Epithelial cell of esophagus (primary cell): ENCODE results near the gene BIRC5.
"Not testable (repeated sequence)": the region's sequence is repeated elsewhere in the genome, so short reads cannot be mapped to it uniquely, and the experiment has no call there.

Experiments
- DNase-seq: peaks from one replicate; pipeline ENCODE4 v3.0.0; 2010; ENCODE audit warnings: low read depth
- H3K4me3 ChIP-seq: 2 replicates; pipeline ENCODE4 v1.5.1; 2011; ENCODE audit warnings: mild to moderate bottlenecking, low read length, control low read depth
- CTCF ChIP-seq: IDR thresholded peaks from 2 replicates; pipeline ENCODE4 v1.5.1; 2011; ENCODE audit warnings: low read depth, mild to moderate bottlenecking, low read length, control low read depth, inconsistent platforms; ENCODE audit not compliant: insufficient read depth; ENCODE audit errors: missing control alignments

The BIRC5 gene

DNA sequence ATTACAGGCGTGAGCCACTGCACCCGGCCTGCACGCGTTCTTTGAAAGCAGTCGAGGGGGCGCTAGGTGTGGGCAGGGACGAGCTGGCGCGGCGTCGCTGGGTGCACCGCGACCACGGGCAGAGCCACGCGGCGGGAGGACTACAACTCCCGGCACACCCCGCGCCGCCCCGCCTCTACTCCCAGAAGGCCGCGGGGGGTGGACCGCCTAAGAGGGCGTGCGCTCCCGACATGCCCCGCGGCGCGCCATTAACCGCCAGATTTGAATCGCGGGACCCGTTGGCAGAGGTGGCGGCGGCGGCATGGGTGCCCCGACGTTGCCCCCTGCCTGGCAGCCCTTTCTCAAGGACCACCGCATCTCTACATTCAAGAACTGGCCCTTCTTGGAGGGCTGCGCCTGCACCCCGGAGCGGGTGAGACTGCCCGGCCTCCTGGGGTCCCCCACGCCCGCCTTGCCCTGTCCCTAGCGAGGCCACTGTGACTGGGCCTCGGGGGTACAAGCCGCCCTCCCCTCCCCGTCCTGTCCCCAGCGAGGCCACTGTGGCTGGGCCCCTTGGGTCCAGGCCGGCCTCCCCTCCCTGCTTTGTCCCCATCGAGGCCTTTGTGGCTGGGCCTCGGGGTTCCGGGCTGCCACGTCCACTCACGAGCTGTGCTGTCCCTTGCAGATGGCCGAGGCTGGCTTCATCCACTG is at the start of gene BIRC5:
Gene BIRC5, plus strand, starts transcription at position 238 of the 690 bp plus-strand sequence. Its CDS starts 64 bp downstream, at position 302.
- DNase-seq = peak; percentile 89
- TF ChIP-seq CTCF = no peak
- peak within 1 kb of the TSS; percentile 71 for H3K4me3 ChIP-seq

GRCh38 chr17:78164748-78165607 is 49.1 kb upstream of the BIRC5 start:
- no peak for TF ChIP-seq CTCF
- DNase-seq = no peak
- no peak overlapping the region for H3K4me3 ChIP-seq

DNA sequence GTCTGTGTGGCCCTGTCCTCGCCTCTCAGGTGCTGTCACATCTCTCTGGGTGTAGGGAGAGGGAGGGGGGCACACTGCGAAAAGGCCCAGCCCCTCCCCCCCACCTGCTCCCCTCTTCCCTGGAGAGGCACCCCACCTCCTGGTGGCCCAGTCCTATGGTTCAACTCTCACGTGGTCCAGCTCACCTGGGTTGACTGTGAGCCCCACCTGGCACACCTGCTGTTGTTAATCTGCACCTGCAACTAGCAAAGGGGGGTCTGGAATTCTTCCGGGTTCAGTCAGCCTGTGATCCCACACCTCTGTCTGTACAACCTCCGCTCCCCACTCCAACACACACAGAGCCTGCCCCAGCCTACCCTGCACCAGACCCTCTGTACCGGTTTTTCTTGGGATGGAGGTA is 47.6 kb upstream of the BIRC5 start:
- TF ChIP-seq CTCF = no peak
- no peak overlapping the region for H3K4me3 ChIP-seq
- DNase-seq = no peak

DNA sequence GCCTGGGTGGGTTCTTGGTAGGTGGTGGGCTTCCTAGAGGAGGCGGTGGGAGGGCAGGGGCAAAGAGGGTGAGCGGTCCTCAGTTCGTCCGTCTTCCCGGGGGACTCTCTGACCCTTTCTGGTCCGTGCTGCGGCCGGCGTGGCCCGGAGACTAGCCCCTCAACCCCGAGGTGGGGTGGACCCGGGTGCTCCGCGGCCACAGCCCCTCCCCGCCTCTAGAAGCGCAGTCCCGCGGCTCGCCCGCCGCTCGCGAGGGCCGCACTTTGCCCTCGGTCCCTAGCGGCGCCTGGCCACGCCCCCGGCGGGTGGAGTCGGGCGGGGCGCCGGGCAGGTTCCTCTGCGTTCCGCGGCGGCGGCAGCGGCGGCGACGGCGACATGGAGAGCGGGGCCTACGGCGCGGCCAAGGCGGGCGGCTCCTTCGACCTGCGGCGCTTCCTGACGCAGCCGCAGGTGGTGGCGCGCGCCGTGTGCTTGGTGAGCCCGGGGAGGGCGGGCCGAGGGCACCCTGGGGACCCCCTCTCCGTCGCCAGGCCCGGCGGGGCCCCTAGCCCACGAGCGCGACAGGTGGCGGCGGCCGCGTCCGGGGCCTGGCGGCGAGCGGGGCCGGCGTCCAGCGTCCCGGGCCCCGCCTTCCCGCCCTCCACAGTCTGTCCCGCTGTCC is 45.7 kb upstream of the BIRC5 start, which contains the start of gene SYNGR2:
Gene SYNGR2, plus strand, starts transcription at position 340 of the 661 bp plus-strand sequence. Its CDS starts 36 bp downstream, at position 376.
- no peak for TF ChIP-seq CTCF
- peak; percentile 79 for DNase-seq
- peak within 1 kb of the TSS; percentile 68 for H3K4me3 ChIP-seq

DNA sequence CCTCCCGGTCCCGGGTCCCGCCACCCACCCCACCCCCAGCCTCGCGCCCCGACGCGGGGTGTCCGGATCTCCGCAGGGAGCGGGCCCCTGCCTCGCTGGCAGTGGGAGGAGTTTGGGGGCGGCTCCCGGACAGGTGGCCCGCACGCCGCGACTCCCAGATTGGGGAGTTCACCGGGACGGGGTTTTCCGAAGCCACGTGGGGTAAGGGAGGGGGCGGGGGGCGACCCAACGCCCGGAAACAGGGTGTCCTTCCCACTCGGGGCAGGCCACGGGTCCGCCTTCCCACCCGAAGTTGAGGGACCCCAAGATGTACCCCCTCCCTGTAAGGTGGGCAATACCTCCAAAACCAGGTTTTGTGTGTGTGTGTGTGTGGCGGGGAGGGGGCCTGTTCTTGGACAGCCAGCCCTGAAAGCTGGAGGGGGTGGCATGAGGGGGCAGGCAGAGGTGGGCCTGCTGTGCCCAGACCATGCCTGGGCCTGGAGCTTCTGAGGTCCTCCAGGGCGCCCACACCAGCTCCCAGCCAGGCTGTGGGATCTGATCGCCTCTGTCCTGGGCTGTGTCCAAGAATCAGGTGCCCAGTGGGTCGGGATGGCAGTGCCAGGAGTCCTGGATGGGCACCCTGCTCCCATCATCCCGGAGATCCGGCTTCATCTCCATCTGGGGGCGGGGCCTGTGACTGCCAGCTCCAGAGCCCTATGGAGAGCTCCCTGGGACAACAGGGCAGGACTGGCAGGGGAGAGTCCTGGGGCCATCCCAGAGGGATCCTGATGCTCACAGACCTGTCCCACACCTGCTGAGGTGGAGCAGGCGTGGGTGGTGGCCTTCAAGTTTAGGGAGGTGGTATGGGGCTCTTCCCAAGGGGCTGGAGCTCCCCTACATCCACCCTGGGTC is 44.9 kb upstream of the BIRC5 start:
- no peak for TF ChIP-seq CTCF
- H3K4me3 ChIP-seq = peak overlapping the region; percentile 68
- DNase-seq = peak; percentile 70

DNA sequence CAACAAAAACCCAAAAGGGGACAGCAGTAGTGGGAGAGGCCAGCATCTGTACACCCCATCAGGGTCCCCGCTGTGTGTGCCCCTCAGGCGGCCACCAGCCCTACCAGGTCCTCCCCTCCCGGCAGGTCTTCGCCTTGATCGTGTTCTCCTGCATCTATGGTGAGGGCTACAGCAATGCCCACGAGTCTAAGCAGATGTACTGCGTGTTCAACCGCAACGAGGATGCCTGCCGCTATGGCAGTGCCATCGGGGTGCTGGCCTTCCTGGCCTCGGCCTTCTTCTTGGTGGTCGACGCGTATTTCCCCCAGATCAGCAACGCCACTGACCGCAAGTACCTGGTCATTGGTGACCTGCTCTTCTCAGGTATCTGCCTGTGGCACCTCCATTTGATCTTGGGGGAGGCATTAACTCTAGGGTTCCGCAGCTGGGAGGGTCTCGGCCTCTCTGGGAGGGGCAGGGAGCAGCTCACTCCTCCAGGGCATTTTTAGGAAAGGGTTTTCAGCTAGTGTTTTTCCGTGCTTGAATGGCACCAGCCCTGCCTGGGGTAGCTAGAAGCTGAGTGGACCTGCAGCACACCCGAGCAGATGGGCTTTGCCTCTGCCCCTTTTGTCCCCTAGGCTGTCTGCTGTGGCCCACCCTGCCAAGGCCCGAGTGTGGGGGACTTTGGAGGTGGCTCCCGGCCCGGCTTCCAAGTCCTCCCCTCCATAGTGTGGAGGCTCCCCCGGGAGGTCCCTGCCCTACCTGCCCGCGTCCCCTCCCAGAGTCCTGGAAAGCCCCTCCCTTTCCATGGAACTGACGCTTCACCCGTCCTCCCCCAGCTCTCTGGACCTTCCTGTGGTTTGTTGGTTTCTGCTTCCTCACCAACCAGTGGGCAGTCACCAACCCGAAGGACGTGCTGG is 43.1 kb upstream of the BIRC5 start:
- no peak for TF ChIP-seq CTCF
- no peak for DNase-seq
- H3K4me3 ChIP-seq = no peak overlapping the region

DNA sequence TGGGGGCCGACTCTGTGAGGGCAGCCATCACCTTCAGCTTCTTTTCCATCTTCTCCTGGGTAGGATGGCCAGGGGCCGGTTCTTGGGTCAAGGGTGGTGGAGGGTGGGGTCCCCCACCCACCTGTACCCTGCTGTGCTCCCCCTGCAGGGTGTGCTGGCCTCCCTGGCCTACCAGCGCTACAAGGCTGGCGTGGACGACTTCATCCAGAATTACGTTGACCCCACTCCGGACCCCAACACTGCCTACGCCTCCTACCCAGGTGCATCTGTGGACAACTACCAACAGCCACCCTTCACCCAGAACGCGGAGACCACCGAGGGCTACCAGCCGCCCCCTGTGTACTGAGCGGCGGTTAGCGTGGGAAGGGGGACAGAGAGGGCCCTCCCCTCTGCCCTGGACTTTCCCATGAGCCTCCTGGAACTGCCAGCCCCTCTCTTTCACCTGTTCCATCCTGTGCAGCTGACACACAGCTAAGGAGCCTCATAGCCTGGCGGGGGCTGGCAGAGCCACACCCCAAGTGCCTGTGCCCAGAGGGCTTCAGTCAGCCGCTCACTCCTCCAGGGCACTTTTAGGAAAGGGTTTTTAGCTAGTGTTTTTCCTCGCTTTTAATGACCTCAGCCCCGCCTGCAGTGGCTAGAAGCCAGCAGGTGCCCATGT is 42.3 kb upstream of the BIRC5 start:
- not testable (repeated sequence) for H3K4me3 ChIP-seq, DNase-seq
